Esophagus squamous epithelium (tissue), 4 donors: Measurements from ENCODE around the gene CDC42BPG.

Experiments used
- CTCF ChIP-seq, 6 experiments: fragments of 450-650 bp in 4 of 6; fragments of 200-600 bp in 2 of 6; sonication (generic) in 2 of 6; IDR thresholded peaks; one replicate each; pipeline ENCODE4 v1.5.1; 2016 to 2019; ENCODE audit warnings: antibody characterized with exemption in 6 of 6, mild to moderate bottlenecking in 4 of 6, moderate library complexity in 4 of 6
- POLR2A ChIP-seq, 4 donors: fragments of 450-650 bp; IDR thresholded peaks; one replicate each; pipeline ENCODE4 v1.6.1; 2017; ENCODE audit warnings: antibody characterized with exemption in 4 of 4, mild to moderate bottlenecking in 4 of 4, moderate library complexity in 3 of 4

- TF ChIP-seq CTCF (IDR thresholded peaks at IDR 0.05) (no peak), POLR2A (IDR thresholded peaks at IDR 0.05) (no peak)
Observed at GRCh38 chr11:64791781-64792291, 52.6 kb downstream of the CDC42BPG start.
